Measurements from ENCODE around the gene MYLK3.

MYLK3 gene

GRCh38 chr16:46774743-46775177, 26.6 kb upstream of the MYLK3 start:
- Mint-ChIP-seq H3K4me1 (ENCODE audit: low read depth) (no peaks in the 10 kb centered on the region), H3K4me3 (no peak overlapping the region), H3K9me3 (no peaks in the 10 kb centered on the region), H3K27me3 (no peaks in the 10 kb centered on the region), H3K27ac (no peak overlapping the region), H3K36me3 (ENCODE audit: low read depth) (no peaks in the 10 kb centered on the region)

DNA sequence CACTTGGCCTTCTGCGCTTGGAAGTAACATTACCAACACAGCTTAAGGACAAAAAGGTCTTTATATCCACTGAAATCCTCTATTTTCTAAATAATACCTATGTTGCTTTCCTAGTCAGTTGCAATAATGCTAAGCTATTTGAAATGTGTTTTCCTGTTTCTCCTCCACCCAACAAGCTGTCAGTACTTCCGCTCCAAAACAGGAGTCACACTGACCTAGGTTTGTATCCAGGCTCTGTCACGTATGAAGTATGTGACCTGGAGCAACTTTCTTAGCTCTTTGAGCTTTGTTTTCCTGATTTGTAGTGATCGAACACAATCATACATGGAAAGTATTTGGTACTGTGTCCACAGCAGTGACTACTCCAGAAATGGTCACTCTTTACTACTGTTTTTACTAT, 24.3 kb upstream of the MYLK3 start:
- no peaks in the 10 kb centered on the region for H3K27me3 Mint-ChIP-seq
- H3K9me3 Mint-ChIP-seq: no peaks in the 10 kb centered on the region
- H3K4me3 Mint-ChIP-seq: no peak overlapping the region
- no peaks in the 10 kb centered on the region for H3K4me1 Mint-ChIP-seq (ENCODE audit: low read depth)
- no peaks in the 10 kb centered on the region for H3K36me3 Mint-ChIP-seq (ENCODE audit: low read depth)
- H3K27ac Mint-ChIP-seq: no peak overlapping the region

DNA sequence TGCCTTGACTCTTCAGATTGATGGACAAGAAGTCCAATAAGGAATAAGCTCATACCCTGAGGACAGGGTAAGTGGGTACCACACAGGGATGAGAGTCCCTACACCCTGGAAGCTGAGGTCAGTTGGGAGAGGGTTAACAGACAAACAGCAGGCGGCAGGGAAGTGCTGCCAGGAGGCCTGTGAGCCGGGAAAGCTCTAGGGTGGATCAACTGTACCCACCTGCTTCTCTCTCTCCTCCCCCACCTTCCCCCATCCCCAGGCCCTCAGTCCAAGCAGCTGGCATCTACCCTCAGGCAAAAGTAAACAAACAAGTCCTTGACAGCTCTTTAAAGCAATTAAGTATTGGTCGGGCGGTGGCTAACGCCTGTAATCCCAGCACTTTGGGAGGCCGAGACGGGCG, 20.7 kb upstream of the MYLK3 start:
- no peaks in the 10 kb centered on the region for H3K9me3 Mint-ChIP-seq
- H3K4me3 Mint-ChIP-seq: no peak overlapping the region
- no peaks in the 10 kb centered on the region for H3K4me1 Mint-ChIP-seq (ENCODE audit: low read depth)
- H3K27ac Mint-ChIP-seq: no peak overlapping the region
- H3K36me3 Mint-ChIP-seq (ENCODE audit: low read depth): no peaks in the 10 kb centered on the region
- no peaks in the 10 kb centered on the region for H3K27me3 Mint-ChIP-seq

DNA sequence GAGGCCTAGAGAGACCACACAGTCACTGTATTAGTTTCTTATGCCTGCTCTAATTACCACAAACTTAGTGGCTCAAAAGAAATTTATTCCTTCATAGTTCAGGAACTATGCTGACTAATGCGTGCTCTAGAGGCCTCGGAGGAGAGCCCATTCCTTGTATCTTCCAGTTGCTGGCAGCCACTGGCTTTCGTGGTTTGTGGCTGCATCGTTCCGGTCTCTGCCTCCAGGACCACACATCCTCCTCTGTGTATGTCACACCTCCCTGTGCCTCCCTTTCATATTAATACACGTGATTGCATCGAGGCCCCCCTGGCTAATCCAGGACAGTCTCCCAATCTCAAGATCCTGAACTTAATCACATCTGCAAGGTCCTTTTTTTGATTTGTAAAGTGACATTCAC, 16.9 kb upstream of the MYLK3 start:
- Mint-ChIP-seq H3K4me1 (ENCODE audit: low read depth) (no peaks in the 10 kb centered on the region), H3K36me3 (ENCODE audit: low read depth) (no peaks in the 10 kb centered on the region), H3K27me3 (no peaks in the 10 kb centered on the region), H3K4me3 (no peak overlapping the region), H3K27ac (no peak overlapping the region), H3K9me3 (no peaks in the 10 kb centered on the region)

- Mint-ChIP-seq H3K4me3 (no peak overlapping the region), H3K27ac (no peak overlapping the region), H3K36me3 (ENCODE audit: low read depth) (no peaks in the 10 kb centered on the region), H3K9me3 (no peaks in the 10 kb centered on the region), H3K4me1 (ENCODE audit: low read depth) (no peaks in the 10 kb centered on the region), H3K27me3 (no peaks in the 10 kb centered on the region)
Observed at GRCh38 chr16:46763147-46763546, 15.0 kb upstream of the MYLK3 start.

GRCh38 chr16:46762583-46762982, 14.4 kb upstream of the MYLK3 start:
- Mint-ChIP-seq H3K36me3 (ENCODE audit: low read depth) (no peaks in the 10 kb centered on the region), H3K4me1 (ENCODE audit: low read depth) (no peaks in the 10 kb centered on the region), H3K4me3 (no peak overlapping the region), H3K27me3 (no peaks in the 10 kb centered on the region), H3K27ac (no peak overlapping the region), H3K9me3 (no peaks in the 10 kb centered on the region)

DNA sequence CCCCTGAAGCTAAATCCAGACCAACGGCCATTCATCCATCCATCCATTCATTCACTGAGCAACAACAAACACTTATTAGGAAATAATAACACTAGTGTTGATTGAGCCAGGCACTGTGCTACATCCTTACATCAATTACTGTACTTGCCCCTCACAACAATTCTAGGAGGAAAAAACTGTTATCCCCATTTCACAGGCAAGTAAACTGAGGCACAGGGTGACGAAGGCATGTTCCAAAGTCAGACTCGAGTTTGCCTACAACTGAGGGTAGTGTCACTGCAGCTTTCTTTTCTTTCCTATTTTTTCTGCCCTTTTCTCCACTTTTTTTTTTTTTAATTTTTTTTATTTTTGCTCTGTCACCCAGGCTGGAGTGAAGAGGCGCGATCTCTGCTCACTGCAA, 11.2 kb upstream of the MYLK3 start:
- Mint-ChIP-seq H3K36me3 (ENCODE audit: low read depth) (no peaks in the 10 kb centered on the region), H3K4me1 (ENCODE audit: low read depth) (no peaks in the 10 kb centered on the region), H3K27ac (no peak overlapping the region), H3K27me3 (no peaks in the 10 kb centered on the region), H3K4me3 (no peak overlapping the region), H3K9me3 (no peaks in the 10 kb centered on the region)

DNA sequence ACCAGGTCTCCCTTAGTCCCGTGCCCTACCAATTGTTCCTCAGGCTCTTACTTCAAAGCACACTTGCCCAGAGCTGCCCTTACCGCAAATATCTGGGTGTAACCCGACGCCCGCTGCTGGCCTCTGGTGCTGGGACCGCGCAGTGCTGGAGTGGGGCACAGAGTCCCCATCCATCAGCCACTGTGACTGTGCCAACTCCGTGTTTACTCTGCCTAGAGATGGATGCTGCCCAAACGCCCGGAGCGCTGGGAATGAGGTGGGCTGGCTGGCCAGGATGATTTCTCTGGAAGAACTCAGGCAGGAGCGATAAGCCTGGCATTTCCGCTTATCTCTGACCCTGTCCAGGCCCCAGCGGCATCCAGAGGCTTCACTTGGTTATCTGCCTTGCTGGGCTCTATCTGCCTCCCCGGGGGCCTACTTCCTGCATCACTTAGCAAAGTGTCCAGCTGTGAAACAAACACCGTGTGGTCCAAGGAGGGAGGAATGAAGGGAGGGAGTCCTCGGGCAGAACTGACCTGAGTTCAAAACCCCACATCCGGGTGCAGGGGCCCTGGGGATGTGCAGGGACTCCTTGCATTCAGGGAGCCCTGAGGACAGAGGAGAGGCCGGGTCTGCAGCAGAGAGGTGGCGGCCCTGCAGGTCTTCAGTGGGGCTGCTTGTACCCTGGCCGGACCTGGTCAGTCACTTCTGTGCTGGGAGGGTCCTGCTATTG, 9.4 kb upstream of the MYLK3 start:
- Mint-ChIP-seq H3K27me3 (no peaks in the 10 kb centered on the region), H3K4me1 (ENCODE audit: low read depth) (no peaks in the 10 kb centered on the region), H3K36me3 (ENCODE audit: low read depth) (no peaks in the 10 kb centered on the region), H3K27ac (no peak overlapping the region), H3K9me3 (no peaks in the 10 kb centered on the region), H3K4me3 (no peak overlapping the region)

GRCh38 chr16:46756772-46757171, 8.6 kb upstream of the MYLK3 start:
- Mint-ChIP-seq H3K27ac (no peak overlapping the region), H3K36me3 (ENCODE audit: low read depth) (no peaks in the 10 kb centered on the region), H3K4me3 (no peak overlapping the region), H3K4me1 (ENCODE audit: low read depth) (no peaks in the 10 kb centered on the region), H3K27me3 (no peaks in the 10 kb centered on the region), H3K9me3 (no peaks in the 10 kb centered on the region)

DNA sequence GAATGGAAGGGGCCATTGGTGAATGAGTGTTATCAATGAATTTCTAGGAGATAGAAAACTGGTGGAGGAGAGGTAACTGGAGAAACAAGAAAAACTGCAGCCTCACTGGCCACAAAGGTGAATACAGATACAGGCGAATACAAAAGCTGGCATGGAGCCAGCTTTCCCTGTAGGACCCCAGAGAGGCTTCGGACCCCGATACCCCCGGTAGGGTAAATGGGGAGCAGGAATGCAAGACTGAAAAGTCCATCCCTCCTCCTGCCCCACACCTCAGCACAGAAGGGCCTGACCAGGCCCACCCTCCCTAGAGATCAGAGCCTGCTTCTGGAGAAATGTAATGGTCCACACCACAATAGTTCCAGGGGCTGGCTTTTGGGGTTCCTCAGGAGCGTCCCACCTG, 4.9 kb upstream of the MYLK3 start:
- Mint-ChIP-seq H3K4me3 (no peak overlapping the region), H3K4me1 (ENCODE audit: low read depth) (no peaks in the 10 kb centered on the region), H3K27me3 (no peaks in the 10 kb centered on the region), H3K36me3 (ENCODE audit: low read depth) (no peaks in the 10 kb centered on the region), H3K27ac (no peak overlapping the region), H3K9me3 (no peaks in the 10 kb centered on the region)

DNA sequence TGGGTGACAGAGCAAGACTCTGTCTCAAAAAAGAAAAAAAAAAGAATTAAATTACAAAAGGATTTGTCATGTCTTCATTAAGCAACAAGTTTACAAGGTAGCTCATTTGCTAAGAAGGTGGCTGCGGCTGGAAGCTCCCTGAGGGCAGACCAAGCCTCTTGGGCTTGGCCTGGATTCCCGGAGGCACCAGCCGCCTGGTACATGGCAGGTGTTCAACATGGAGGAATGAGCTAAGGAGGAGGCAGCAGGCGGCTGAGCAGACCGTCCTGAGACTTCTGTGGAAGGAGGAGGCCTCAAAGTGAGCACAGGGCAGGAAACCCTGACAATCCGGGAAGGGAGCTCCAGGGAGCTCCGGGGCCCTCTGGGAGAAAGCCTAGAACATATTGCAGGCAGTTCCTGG, 3.2 kb upstream of the MYLK3 start:
- no peak overlapping the region for H3K4me3 Mint-ChIP-seq
- H3K27me3 Mint-ChIP-seq: no peaks in the 10 kb centered on the region
- no peaks in the 10 kb centered on the region for H3K4me1 Mint-ChIP-seq (ENCODE audit: low read depth)
- H3K36me3 Mint-ChIP-seq (ENCODE audit: low read depth): no peaks in the 10 kb centered on the region
- no peaks in the 10 kb centered on the region for H3K9me3 Mint-ChIP-seq
- no peak overlapping the region for H3K27ac Mint-ChIP-seq

- no peak overlapping the region for H3K4me3 Mint-ChIP-seq
- H3K4me1 Mint-ChIP-seq (ENCODE audit: low read depth): no peaks in the 10 kb centered on the region
- H3K27me3 Mint-ChIP-seq: no peaks in the 10 kb centered on the region
- H3K36me3 Mint-ChIP-seq (ENCODE audit: low read depth): no peaks in the 10 kb centered on the region
- no peak overlapping the region for H3K27ac Mint-ChIP-seq
- no peaks in the 10 kb centered on the region for H3K9me3 Mint-ChIP-seq
Observed at GRCh38 chr16:46748775-46749705, 896 bp upstream of the MYLK3 start.

DNA sequence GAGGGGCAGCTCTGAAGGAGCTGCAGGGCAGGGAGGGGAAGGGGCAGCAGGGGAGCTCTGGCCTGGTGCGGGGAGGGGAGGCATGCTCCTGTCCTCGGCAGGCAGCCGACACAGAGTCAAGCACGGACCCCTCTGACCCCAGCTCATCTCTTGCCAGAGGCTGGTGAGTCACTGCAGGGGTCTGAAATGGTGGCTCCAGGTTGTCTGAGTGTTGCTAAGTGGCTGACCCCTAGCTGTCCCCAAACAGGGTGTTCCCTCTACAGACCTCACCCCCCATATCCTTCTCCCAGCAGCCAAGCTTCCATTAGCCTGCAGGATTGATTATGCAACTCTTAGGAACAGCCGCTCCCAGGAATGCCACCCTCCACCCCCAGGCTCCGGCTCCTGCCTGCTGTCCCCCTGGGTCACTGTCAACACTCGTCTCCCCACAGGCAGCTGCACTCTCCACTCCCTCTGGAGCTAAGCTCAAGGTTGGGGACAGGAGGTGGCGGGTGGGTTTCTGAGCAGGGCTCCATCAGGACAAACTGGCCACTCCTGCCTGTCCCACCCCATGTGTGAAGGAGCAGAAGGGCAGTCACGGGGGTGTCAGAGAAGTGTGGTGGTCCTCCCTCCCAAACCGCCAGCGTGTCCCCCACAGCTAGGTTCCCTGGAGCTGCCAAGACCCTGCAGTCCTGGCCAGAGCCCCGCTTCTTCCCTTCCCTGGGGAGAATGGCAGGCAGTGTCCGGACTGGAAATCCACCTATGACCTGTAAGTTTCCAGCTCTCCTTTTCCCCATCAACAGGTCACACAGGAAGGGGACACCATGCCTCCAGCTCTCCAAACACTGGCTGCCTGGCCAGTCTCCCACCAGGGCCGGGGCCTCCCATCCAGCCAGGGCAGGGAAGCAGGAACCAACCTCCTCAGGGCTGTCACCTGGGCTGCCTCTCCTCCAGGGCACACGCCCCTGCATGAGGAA, 1.0 kb downstream of the MYLK3 start:
- Mint-ChIP-seq H3K4me3 (no peak overlapping the region), H3K27ac (no peak overlapping the region), H3K9me3 (no peaks in the 10 kb centered on the region), H3K4me1 (ENCODE audit: low read depth) (peaks cover 5% of the 10 kb centered on the region), H3K36me3 (ENCODE audit: low read depth) (no peaks in the 10 kb centered on the region), H3K27me3 (no peaks in the 10 kb centered on the region)

DNA sequence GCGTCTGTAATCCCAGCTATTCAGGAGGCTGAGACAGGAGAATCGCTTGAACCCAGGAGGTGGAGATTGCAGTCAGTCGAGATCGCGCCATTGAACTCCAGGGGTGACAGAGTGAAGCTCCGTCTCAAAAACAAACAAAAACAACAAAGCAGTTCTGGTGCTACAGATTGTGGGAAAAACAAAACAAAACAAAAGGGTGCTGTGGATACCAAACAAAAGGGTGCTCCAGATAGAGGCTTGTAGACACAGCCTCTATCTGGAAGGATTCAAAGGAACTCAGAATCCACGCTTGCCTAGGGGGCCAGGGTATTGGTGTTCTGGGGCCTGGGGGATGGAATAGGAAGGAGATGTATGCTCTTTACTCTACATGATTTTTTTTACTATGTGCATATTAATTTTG, 2.5 kb downstream of the MYLK3 start:
- no peaks in the 10 kb centered on the region for H3K36me3 Mint-ChIP-seq (ENCODE audit: low read depth)
- H3K27me3 Mint-ChIP-seq: no peaks in the 10 kb centered on the region
- no peaks in the 10 kb centered on the region for H3K9me3 Mint-ChIP-seq
- peaks cover 5% of the 10 kb centered on the region for H3K4me1 Mint-ChIP-seq (ENCODE audit: low read depth)
- H3K4me3 Mint-ChIP-seq: no peak overlapping the region
- H3K27ac Mint-ChIP-seq: no peak overlapping the region
